BJ (cell line): ENCODE measurements around the gene ACTL8. TPM values are rescaled to one million over a fixed set of nuclear protein-coding genes. Genes with fewer than 3 reads are reported as not detected.

Experiments used
- CTCF ChIA-PET: fragments of 350-600 bp; formaldehyde crosslinking; extraction: SDS; loops from one replicate; lab custom pipeline; 2021; ENCODE audit warnings: antibody characterized with exemption, inconsistent platforms; lab: Yijun Ruan, JAX
- POLR2A ChIA-PET: fragments of 300-600 bp; sonication (Branson Sonifier 250); formaldehyde crosslinking; extraction: SDS; loops from one replicate; lab custom pipeline; 2021; ENCODE audit warnings: antibody characterized with exemption; lab: Charles Lee
- DNase-seq: peaks from one replicate; pipeline ENCODE4 v3.0.0-alpha.2; 2011; ENCODE audit warnings: low read depth
- H3K27me3 ChIP-seq: 2 replicates; pipeline ENCODE4 v1.6.0; 2011; ENCODE audit warnings: low read length; ENCODE audit not compliant: control insufficient read depth, insufficient read depth
- H3K36me3 ChIP-seq: 2 replicates; pipeline ENCODE4 v1.5.1; 2011; ENCODE audit warnings: low read length; ENCODE audit not compliant: control insufficient read depth, insufficient read depth
- H3K4me3 ChIP-seq: 2 replicates; pipeline ENCODE4 v1.5.1; 2011; ENCODE audit warnings: low read depth, mild to moderate bottlenecking, control low read depth, low read length
- polyA plus RNA-seq: library from polyadenylated mRNA; depleted of rRNA; stranded (reverse); fragments of >200 nt; gene quantifications from 2 replicates; pipeline ENCODE4 v1.2.3, GENCODE V29; 2011
- TF ChIP-seq, protein P1 (sequence below): IDR thresholded peaks from 2 replicates; pipeline ENCODE4 v1.5.1; 2011; ENCODE audit warnings: low read depth, mild to moderate bottlenecking, control low read depth, inconsistent platforms, low read length, moderate library complexity; ENCODE audit not compliant: insufficient read depth

Gene ACTL8
- polyA plus RNA-seq, 1 experiment = 0.07 TPM

DNA sequence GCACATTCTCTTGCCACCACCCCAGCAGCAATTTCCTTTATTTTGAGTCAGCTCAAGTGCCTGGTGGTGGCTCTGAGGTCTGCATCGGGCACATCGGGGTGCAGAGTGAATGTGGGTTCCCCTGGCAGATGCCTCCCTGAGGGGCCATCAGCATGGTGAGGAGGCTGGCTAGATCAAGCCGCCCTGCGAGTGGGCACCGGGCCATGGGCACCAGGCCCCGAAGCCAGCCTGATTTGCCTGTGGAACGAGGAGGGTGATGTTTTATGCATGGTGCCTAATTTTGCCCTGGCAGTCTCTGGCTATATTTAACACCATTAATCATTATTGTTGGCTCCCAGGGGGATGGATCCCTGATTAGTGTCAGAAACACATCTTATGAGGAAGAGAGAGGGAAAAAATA is 36.3 kb downstream of the ACTL8 start:
- Histone ChIP-seq H3K27me3 (peaks cover 1% of the 10 kb centered on the region; the same call in 1 of the 2 replicates), H3K4me3 (no peak overlapping the region), H3K36me3 (no peaks in the 10 kb centered on the region)
- DNase-seq = no peak
- ChIA-PET CTCF (interaction anchor here (1.1 kb wide), 1 partner anchor 13 kb away, joined by 3 read pairs; no protein-coding TSS in a partner anchor), POLR2A (no interaction called here)
- TF ChIP-seq, protein P1, sequence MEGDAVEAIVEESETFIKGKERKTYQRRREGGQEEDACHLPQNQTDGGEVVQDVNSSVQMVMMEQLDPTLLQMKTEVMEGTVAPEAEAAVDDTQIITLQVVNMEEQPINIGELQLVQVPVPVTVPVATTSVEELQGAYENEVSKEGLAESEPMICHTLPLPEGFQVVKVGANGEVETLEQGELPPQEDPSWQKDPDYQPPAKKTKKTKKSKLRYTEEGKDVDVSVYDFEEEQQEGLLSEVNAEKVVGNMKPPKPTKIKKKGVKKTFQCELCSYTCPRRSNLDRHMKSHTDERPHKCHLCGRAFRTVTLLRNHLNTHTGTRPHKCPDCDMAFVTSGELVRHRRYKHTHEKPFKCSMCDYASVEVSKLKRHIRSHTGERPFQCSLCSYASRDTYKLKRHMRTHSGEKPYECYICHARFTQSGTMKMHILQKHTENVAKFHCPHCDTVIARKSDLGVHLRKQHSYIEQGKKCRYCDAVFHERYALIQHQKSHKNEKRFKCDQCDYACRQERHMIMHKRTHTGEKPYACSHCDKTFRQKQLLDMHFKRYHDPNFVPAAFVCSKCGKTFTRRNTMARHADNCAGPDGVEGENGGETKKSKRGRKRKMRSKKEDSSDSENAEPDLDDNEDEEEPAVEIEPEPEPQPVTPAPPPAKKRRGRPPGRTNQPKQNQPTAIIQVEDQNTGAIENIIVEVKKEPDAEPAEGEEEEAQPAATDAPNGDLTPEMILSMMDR = no peak

GRCh38 chr1:17792421-17792820 is 37.3 kb downstream of the ACTL8 start:
- POLR2A ChIA-PET = no interaction called here
- Histone ChIP-seq H3K4me3 (no peak overlapping the region), H3K27me3 (peaks cover 1% of the 10 kb centered on the region; the same call in 1 of the 2 replicates), H3K36me3 (no peaks in the 10 kb centered on the region)
- no peak for DNase-seq
- CTCF ChIA-PET = no interaction called here
- TF ChIP-seq, protein P1 = no peak

- H3K36me3 ChIP-seq = no peaks in the 10 kb centered on the region
- H3K27me3 ChIP-seq = peaks cover 1% of the 10 kb centered on the region; the same call in 1 of the 2 replicates
- ChIA-PET CTCF (interaction anchor here (0.9 to 2.4 kb wide), 4 partner anchors 11 to 35 kb away, joined by 3 to 10 read pairs (median 6); no protein-coding TSS in a partner anchor), POLR2A (interaction anchor here (0.6 kb wide), 1 partner anchor 9 kb away, joined by 4 read pairs; no protein-coding TSS in a partner anchor)
- no peak for DNase-seq
- no peak overlapping the region for H3K4me3 ChIP-seq
- TF ChIP-seq, protein P1 = no peak
These were observed 40.1 kb downstream of the ACTL8 start for GRCh38 chr1:17795081-17795809.

- DNase-seq = no peak
- POLR2A ChIA-PET = no interaction called here
- Histone ChIP-seq H3K4me3 (no peak overlapping the region), H3K27me3 (peaks cover 1% of the 10 kb centered on the region; the same call in 1 of the 2 replicates), H3K36me3 (no peaks in the 10 kb centered on the region)
- CTCF ChIA-PET = interaction anchor here (1.0 to 2.4 kb wide), 2 partner anchors 30 to 31 kb away, joined by 6 to 10 read pairs; no protein-coding TSS in a partner anchor
- TF ChIP-seq, protein P1 = no peak
These were observed 40.9 kb downstream of the ACTL8 start for GRCh38 chr1:17795836-17796645.

DNA sequence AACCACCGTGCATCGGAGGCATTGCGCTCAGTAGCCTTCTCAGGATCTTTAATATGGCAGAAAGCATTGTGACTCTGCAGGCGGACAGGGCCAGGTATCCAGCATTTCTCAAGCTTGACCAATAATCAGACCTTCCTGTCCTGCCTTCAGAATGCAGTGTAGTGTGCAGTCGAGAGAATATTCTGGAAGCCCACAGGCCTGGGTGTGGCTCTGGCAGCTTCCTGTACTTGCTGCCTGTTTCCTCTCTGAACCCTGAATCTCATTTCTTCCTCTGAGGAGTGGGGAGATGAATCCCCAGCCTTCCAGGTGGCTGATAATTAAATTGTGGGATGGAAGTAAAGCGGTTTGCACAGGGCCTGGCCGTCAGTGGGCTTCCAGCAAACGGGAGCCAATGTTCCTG is 42.3 kb downstream of the ACTL8 start:
- Histone ChIP-seq H3K36me3 (no peaks in the 10 kb centered on the region), H3K4me3 (no peak overlapping the region), H3K27me3 (peaks cover 1% of the 10 kb centered on the region; the same call in 1 of the 2 replicates)
- CTCF ChIA-PET = interaction anchor here (0.6 to 1.0 kb wide), 2 partner anchors 29 to 262 kb away, joined by 3 to 6 read pairs; no protein-coding TSS in a partner anchor
- POLR2A ChIA-PET = no interaction called here
- DNase-seq = no peak
- TF ChIP-seq, protein P1 = no peak
